ENCODE results near the gene OR1F1.

GRCh38 chr16:3175157-3176093, 12.6 kb upstream of the OR1F1 start:
- TF ChIP-seq CTCF (IDR thresholded peaks at IDR 0.05) (no peak), POLR2A (IDR thresholded peaks at IDR 0.05) (no peak)

All from uterus (tissue), 2 donors.